K562 (cell line): ENCODE data around the gene ALKBH7. TPM values are rescaled to one million over a fixed set of nuclear protein-coding genes. Genes with fewer than 3 reads are reported as not detected.

Source experiments
- ARID2 ChIP-seq: fragments of 450-650 bp; IDR thresholded peaks from 2 replicates; pipeline ENCODE4 v1.6.1; 2017; ENCODE audit warnings: antibody characterized with exemption, mild to moderate bottlenecking
- ATF1 ChIP-seq, 2 experiments: fragments of 450-650 bp in 1 of 2; IDR thresholded peaks; 2 replicates each; pipeline ENCODE4 v1.6.1; 2016; ENCODE audit warnings: missing compliant biosample characterization in 1 of 2, missing genetic modification characterization in 1 of 2
- DMBX1 ChIP-seq: fragments of 250-450 bp; sonication (Bioruptor Pico); IDR thresholded peaks from 2 replicates; pipeline ENCODE4 v1.8.0; 2022; ENCODE audit warnings: inconsistent platforms, mild to moderate bottlenecking, moderate library complexity, borderline replicate concordance
- E2F3 ChIP-seq: fragments of 250-450 bp; sonication (Bioruptor Pico); IDR thresholded peaks from 2 replicates; pipeline ENCODE4 v1.4.0; 2020; ENCODE audit warnings: mild to moderate bottlenecking
- EP400 ChIP-seq: fragments of 450-650 bp; IDR thresholded peaks from 2 replicates; pipeline ENCODE4 v1.6.1; 2017; ENCODE audit warnings: antibody characterized with exemption, mild to moderate bottlenecking, moderate library complexity
- MIER1 ChIP-seq: fragments of 450-650 bp; IDR thresholded peaks from 2 replicates; pipeline ENCODE4 v1.6.1; 2016; ENCODE audit warnings: antibody characterized with exemption, mild to moderate bottlenecking, low read depth
- MYC ChIP-seq, 2 experiments: fragments of 250-450 bp in 1 of 2; sonication (Bioruptor Pico) in 1 of 2; IDR thresholded peaks; 2 replicates each; pipeline versions ENCODE4 v1.5.1 to v1.6.1; 2012 to 2021; ENCODE audit warnings: low read depth in 2 of 2, borderline replicate concordance in 1 of 2, improper control_type of control experiment in 1 of 2, low read length in 1 of 2, mild to moderate bottlenecking in 1 of 2, moderate library complexity in 1 of 2
- PHF20 ChIP-seq: fragments of 450-650 bp; IDR thresholded peaks from 2 replicates; pipeline ENCODE4 v1.6.1; 2018; ENCODE audit not compliant: partially characterized antibody
- RBFOX2 ChIP-seq: fragments of 200-400 bp; formaldehyde crosslinking; IDR thresholded peaks from 2 replicates; pipeline ENCODE4 v1.6.1; 2017; ENCODE audit warnings: low read depth, mild to moderate bottlenecking, low read length, moderate library complexity
- RHOXF2B ChIP-seq: fragments of 250-450 bp; sonication (Bioruptor Pico); conservative IDR thresholded peaks from 2 replicates; pipeline ENCODE4 v1.5.1; 2021
- ZBTB1 ChIP-seq: sonication (generic); formaldehyde crosslinking; IDR thresholded peaks from 2 replicates; pipeline ENCODE4 v1.8.1; 2023; ENCODE audit warnings: missing genetic modification reagents, low read depth, mild to moderate bottlenecking, borderline replicate concordance
- ZNF584 ChIP-seq: fragments of 200-800 bp; sonication (Bioruptor generic); IDR thresholded peaks from 2 replicates; pipeline ENCODE4 v1.6.1; 2016; ENCODE audit warnings: low read depth, mild to moderate bottlenecking, missing genetic modification characterization, missing compliant biosample characterization
- polyA plus RNA-seq, 8 experiments: library from polyadenylated mRNA; depleted of rRNA in 4 of 8; stranded (reverse) in 5 of 8; unstranded in 3 of 8; fragments of >200 nt; fragmentation: Nextera tagmentation in 2 of 8; fragmentation: Illumina TruSeq in 1 of 8; extraction: Ambion mirVana in 2 of 8; extraction: Trizol in 1 of 8; gene quantifications; 2 replicates each; pipeline versions ENCODE4 v1.2.1 to v1.2.3, GENCODE V29; 2011 to 2014; ENCODE audit warnings: inconsistent platforms in 1 of 8, missing spikeins in 1 of 8
- total RNA-seq, 7 experiments: library from RNA; depleted of rRNA in 6 of 7; stranded (reverse); fragments of >200 nt in 6 of 7; fragmentation: Illumina TruSeq in 2 of 7; extraction: Trizol in 2 of 7; gene quantifications; 2 replicates each; pipeline versions ENCODE4 v1.2.1 to v1.2.3, GENCODE V29; 2011 to 2021; ENCODE audit warnings: low replicate concordance in 1 of 7
- TF ChIP-seq, protein P1 (sequence below): sonication (generic); formaldehyde crosslinking; IDR thresholded peaks from 2 replicates; pipeline ENCODE4 v1.9.0; 2022; ENCODE audit warnings: mild to moderate bottlenecking, missing genetic modification reagents
- TF ChIP-seq, protein P2 (sequence below), 3 experiments: fragments of 200-800 bp in 1 of 3; fragments of 250-450 bp in 1 of 3; fragments of 450-650 bp in 1 of 3; sonication (Bioruptor Pico) in 1 of 3; sonication (Bioruptor generic) in 1 of 3; formaldehyde crosslinking in 1 of 3; IDR thresholded peaks; 2 replicates each; pipeline versions ENCODE4 v1.6.1 to v1.8.0; 2016 to 2022; ENCODE audit warnings: mild to moderate bottlenecking in 2 of 3, missing genetic modification characterization in 2 of 3, missing compliant biosample characterization in 1 of 3, moderate library complexity in 1 of 3

Gene ALKBH7
- total and polyA plus RNA-seq, 9 of the 15 experiments (the other 6 are each of a cell fraction or from before 2014, with no cell fraction given), result 0.69 to 94.8 (median 17.6) TPM

DNA sequence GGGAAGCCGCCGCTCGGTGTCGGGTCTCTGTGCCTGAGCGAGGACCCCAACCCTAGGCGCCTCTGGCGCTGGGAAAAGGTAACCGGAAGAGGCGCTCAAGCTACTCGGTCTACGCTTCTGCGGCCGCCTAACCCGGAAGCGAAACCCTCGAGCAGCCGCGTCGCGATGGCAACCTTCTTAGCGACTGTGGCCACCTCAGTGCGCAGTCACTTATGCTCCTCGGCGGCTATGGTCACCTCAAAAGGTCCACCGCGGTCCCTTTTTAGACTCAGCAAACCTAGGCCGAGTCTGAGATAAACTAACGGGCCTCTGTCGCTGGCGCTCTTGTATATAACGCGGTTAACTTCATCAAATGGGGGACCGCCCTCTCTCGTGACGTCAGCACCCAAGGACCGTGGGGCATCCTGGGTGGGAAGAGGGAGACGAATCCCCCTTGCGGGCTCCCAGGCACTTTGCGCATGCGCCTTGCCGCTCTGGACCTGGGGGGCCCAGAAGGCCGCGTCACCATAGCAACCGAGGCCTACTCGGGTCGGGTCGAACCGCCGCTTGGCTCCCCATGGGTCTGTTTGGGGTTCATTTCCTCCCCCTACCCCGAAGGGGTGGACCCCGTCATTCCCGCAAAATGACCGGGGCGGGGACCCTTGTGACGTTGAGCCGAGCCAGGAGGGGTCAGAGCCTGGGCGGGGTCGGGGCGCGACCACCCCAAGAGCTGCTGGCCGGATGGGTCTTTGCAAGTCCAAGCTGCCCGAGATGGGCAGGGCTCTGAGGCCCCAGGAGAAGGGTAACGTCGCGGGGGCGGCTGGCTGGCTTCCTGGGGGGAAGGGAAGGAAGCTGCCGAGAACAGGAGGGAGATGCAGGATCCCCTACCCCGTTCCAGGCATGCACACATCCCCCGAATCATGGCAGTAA lies 20.7 kb downstream of the ALKBH7 start, which contains the start of gene GTF2F1 (continued):
- no peak for TF ChIP-seq ZBTB1 (CRISPR knock-in tag)
- TF ChIP-seq, protein P1, sequence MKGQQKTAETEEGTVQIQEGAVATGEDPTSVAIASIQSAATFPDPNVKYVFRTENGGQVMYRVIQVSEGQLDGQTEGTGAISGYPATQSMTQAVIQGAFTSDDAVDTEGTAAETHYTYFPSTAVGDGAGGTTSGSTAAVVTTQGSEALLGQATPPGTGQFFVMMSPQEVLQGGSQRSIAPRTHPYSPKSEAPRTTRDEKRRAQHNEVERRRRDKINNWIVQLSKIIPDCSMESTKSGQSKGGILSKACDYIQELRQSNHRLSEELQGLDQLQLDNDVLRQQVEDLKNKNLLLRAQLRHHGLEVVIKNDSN, result no peak
- TF ChIP-seq PHF20, result peak; percentile 86
- TF ChIP-seq RHOXF2B (CRISPR knock-in tag), result no peak
- TF ChIP-seq EP400, result peak; percentile 80
- 0 out of 2 replicates have a peak, but pooled peaks have one; percentile 25 for TF ChIP-seq MYC (IDR thresholded peaks at IDR 0.05; ENCODE audit: low read depth, low read length)
- TF ChIP-seq MYC (CRISPR knock-in tag; IDR thresholded peaks at IDR 0.05; ENCODE audit: borderline replicate concordance, low read depth), result no peak
- peak; percentile 74 for TF ChIP-seq ATF1 (CRISPR knock-in tag; IDR thresholded peaks at IDR 0.05)
- TF ChIP-seq ATF1 (tag; IDR thresholded peaks at IDR 0.05), result peak; percentile 98
- TF ChIP-seq MIER1, result no peak
- TF ChIP-seq RBFOX2, result peak; percentile 83
- TF ChIP-seq ZNF584 (CRISPR knock-in tag), result no peak
- TF ChIP-seq, protein P2, sequence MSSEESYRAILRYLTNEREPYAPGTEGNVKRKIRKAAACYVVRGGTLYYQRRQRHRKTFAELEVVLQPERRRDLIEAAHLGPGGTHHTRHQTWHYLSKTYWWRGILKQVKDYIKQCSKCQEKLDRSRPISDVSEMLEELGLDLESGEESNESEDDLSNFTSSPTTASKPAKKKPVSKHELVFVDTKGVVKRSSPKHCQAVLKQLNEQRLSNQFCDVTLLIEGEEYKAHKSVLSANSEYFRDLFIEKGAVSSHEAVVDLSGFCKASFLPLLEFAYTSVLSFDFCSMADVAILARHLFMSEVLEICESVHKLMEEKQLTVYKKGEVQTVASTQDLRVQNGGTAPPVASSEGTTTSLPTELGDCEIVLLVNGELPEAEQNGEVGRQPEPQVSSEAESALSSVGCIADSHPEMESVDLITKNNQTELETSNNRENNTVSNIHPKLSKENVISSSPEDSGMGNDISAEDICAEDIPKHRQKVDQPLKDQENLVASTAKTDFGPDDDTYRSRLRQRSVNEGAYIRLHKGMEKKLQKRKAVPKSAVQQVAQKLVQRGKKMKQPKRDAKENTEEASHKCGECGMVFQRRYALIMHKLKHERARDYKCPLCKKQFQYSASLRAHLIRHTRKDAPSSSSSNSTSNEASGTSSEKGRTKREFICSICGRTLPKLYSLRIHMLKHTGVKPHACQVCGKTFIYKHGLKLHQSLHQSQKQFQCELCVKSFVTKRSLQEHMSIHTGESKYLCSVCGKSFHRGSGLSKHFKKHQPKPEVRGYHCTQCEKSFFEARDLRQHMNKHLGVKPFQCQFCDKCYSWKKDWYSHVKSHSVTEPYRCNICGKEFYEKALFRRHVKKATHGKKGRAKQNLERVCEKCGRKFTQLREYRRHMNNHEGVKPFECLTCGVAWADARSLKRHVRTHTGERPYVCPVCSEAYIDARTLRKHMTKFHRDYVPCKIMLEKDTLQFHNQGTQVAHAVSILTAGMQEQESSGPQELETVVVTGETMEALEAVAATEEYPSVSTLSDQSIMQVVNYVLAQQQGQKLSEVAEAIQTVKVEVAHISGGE (CRISPR knock-in tag; IDR thresholded peaks at IDR 0.05), result peak in 2 of 3 experiments; percentile 29 to 80; a peak in 3 of 6 replicates
- TF ChIP-seq DMBX1 (CRISPR knock-in tag), result no peak
- TF ChIP-seq E2F3, result no peak
- no peak for TF ChIP-seq ARID2
